Measurements from ENCODE around the gene GID8.

Gene GID8

DNA sequence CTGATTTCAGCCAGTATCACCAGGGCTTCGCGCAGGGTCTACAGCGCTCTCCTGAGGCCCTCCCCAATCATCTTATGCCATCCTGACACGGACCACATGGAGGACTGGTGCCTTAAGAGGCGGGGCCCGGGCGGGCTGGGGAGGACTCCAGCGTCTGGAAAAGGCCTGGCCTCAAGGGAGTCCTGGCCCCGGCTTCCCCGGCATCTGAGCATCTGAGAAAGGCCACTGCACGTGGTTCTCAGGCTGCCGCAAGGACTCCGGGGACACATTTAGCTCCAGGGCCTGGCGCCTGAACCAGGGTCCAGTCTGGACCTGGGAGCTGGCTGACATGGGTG is 47.5 kb downstream of the GID8 start:
- no peaks in the 10 kb centered on the region for H3K9me3 Mint-ChIP-seq
- H3K4me3 Mint-ChIP-seq = no peak overlapping the region
- peaks cover 1% of the 10 kb centered on the region for H3K27me3 Mint-ChIP-seq
- no peak overlapping the region for H3K27ac Mint-ChIP-seq
- peaks cover 20% of the 10 kb centered on the region for H3K4me1 Mint-ChIP-seq
- H3K36me3 Mint-ChIP-seq = no peaks in the 10 kb centered on the region

DNA sequence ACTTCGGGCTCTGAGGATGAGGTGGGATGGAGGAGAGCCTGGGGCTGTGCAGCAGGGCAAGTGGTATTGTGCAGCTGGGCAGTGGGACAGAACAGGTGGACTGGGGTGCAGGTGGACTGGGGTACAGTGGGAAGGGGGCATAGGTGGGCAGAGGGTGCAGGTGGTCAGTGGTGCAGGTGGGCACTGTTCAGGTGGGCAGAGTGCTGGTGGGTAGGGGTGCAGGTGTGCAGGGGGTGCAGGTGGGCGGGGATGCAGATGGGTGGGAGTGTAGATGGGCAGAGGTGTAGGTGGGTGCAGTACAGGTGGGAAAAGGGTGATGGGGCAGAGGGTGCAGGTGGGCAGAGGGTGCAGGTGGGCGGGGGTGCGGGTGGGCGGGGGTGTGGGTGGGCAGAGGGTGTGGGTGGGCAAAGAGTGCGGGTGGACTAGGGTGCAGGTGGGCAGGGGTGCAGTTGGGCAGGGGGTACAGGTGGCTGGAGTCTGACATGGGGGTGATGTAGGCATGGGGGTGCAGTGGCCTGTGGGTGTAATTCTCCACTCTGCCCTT is 48.4 kb downstream of the GID8 start:
- Mint-ChIP-seq H3K4me3 (no peak overlapping the region), H3K4me1 (peaks cover 12% of the 10 kb centered on the region), H3K9me3 (no peaks in the 10 kb centered on the region), H3K27ac (no peak overlapping the region), H3K27me3 (no peaks in the 10 kb centered on the region), H3K36me3 (no peaks in the 10 kb centered on the region)

DNA sequence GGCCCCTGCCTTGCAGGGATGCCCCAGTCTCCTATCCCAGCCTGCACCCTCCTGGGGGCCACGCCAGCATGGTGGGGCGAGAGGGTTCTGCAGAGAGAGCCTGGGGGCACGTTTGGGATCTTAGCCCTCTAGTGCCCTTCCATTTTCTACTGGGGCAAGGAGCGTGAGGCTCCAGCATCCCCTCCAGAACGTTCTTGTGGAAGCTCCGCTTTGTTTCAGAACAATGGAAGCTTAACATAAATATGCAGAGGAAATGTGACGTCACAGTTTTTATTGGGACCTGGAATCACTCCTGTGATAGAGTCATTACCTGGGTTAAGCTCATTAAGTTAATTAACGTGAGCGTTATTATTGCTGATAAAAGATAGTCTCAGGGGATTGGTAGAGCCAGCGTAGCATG is 49.2 kb downstream of the GID8 start:
- no peak overlapping the region for H3K4me3 Mint-ChIP-seq
- no peaks in the 10 kb centered on the region for H3K9me3 Mint-ChIP-seq
- H3K27ac Mint-ChIP-seq = no peak overlapping the region
- H3K36me3 Mint-ChIP-seq = no peaks in the 10 kb centered on the region
- peaks cover 4% of the 10 kb centered on the region for H3K4me1 Mint-ChIP-seq
- H3K27me3 Mint-ChIP-seq = no peaks in the 10 kb centered on the region

DNA sequence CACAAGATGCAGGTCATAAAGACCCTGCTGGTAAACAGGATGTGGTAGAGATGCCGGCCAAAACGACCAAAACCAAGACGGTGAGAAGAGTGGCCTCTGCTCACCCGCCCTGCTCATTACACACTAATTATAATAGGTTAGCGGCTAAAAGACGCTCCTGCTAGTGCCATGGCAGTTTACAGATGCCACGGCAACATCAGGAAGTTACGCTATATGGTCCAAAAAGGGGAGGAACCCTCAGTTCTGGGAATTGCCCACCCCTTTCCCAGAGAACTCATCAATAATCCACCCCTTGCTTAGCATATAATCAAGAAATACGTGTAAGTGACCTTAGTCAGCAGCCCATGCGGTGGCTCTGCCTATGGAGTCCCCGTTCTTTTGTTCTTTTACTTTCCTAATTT is 51.3 kb downstream of the GID8 start:
- no peaks in the 10 kb centered on the region for H3K27me3 Mint-ChIP-seq
- no peaks in the 10 kb centered on the region for H3K4me1 Mint-ChIP-seq
- peak overlapping the region; percentile 76 for H3K4me3 Mint-ChIP-seq
- H3K27ac Mint-ChIP-seq = no peak overlapping the region
- no peaks in the 10 kb centered on the region for H3K9me3 Mint-ChIP-seq
- H3K36me3 Mint-ChIP-seq = no peaks in the 10 kb centered on the region

DNA sequence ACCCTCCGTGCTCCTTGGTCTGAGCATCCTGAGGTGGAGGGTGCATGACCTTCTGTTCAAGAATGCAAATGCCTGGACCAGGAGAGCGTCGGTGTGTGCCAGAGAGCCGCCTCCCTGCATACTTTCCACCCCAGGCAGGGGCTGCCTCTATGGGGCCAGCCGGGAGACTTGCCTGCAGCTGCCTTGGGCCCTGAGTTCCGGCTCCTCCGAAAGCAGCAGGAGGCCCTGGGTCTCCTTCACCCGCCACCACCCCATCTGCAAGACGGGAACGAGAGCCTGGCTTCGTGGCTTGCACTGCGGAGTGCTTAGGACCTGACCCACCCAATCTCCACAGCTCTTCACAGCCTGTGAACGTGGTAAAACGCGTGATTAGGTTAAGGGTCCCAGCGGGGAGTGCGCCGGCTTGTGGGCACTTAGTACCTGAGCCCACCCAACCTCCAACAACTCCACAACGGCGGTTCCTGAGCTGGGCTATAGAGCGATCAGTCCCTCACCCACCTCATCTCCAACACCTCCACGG is 52.4 kb downstream of the GID8 start:
- no peak overlapping the region for H3K27ac Mint-ChIP-seq
- H3K4me1 Mint-ChIP-seq = no peaks in the 10 kb centered on the region
- no peaks in the 10 kb centered on the region for H3K36me3 Mint-ChIP-seq
- no peaks in the 10 kb centered on the region for H3K27me3 Mint-ChIP-seq
- H3K4me3 Mint-ChIP-seq = no peak overlapping the region
- no peaks in the 10 kb centered on the region for H3K9me3 Mint-ChIP-seq

DNA sequence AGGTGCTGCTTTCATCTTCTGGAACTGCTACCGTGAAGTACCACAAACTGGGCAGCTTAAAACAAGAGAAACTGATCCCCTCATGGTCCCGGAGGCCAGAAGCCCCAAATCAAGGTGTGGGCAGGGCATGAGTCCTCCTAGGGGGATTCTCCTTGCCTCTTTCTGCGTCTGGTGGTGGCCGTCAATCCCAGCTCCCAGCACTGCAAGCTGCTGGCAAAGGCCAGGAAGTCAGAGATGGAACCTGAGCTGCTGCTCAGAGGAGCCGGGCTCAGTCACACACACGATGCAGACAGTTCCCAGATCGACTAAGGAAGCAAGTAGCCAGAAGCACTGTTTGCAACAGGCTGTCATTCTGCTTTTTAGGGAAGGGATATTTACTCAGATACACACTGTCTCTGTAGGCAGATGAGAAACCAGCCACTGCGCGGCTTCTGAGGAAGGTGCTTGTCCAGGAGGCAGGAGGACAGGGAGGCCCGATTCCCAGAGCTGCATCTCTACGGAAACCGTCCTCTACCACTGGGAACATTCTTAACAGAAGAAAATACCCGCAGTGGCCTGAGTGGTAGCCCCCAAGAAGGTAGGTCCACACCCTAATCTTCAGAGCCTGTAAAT is 53.4 kb downstream of the GID8 start:
- Mint-ChIP-seq H3K4me1 (no peaks in the 10 kb centered on the region), H3K4me3 (no peak overlapping the region), H3K9me3 (no peaks in the 10 kb centered on the region), H3K27ac (peak overlapping the region; percentile 17), H3K27me3 (no peaks in the 10 kb centered on the region), H3K36me3 (no peaks in the 10 kb centered on the region)

DNA sequence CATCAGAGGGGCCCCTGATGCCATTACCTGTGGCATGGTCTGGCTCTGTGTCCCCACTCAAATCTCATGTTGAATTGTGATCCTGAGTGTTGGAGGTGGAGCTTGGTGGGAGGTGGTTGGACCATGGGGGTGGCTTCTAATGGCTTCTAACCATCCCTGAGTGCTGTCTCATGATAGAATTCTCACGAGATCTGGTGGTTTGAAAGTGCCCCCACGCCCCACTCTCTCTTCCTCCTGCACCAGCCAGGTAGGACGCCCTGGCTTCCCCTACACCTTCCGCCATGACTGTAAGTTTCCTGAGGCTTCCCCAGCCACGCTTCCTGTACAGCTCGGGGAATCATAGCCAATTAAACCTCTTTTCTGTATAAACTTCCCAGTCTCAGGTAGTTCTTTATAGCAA is 53.9 kb downstream of the GID8 start:
- no peaks in the 10 kb centered on the region for H3K36me3 Mint-ChIP-seq
- no peak overlapping the region for H3K4me3 Mint-ChIP-seq
- H3K27me3 Mint-ChIP-seq = no peaks in the 10 kb centered on the region
- H3K4me1 Mint-ChIP-seq = no peaks in the 10 kb centered on the region
- H3K27ac Mint-ChIP-seq = no peak overlapping the region
- no peaks in the 10 kb centered on the region for H3K9me3 Mint-ChIP-seq

DNA sequence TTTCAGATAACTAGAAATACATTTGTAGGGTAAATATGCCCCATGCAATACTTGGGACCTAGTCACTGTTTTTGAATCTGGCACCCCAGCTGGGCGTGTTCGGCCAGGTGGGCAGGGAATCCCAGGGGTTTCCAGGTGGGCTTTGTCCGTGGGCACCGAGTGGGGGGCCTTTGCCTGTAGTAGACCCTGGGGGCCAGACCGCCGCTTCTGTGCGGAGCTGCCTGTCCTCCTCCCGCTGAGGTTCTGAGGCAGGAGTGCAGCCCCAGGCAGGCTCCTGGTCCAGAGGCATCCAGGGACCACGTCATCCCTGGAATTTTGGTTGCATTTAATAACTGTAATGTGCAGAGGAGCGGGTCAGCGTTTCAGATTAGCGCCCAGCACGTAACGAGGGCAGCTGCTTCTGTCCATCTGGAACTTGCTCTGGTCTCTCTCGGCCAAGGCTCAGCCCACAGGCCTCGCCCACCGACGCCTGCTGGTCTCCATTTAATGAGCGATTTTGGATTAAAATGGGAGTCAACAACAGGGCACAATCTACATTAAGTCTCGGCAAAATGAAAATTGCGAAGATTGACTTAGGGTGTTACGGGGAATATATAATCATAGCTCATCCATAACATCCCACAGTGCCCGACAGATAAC is 56.0 kb downstream of the GID8 start:
- peaks cover 1% of the 10 kb centered on the region for H3K27me3 Mint-ChIP-seq
- H3K27ac Mint-ChIP-seq = no peak overlapping the region
- H3K9me3 Mint-ChIP-seq = no peaks in the 10 kb centered on the region
- no peaks in the 10 kb centered on the region for H3K36me3 Mint-ChIP-seq
- no peaks in the 10 kb centered on the region for H3K4me1 Mint-ChIP-seq
- H3K4me3 Mint-ChIP-seq = no peak overlapping the region

DNA sequence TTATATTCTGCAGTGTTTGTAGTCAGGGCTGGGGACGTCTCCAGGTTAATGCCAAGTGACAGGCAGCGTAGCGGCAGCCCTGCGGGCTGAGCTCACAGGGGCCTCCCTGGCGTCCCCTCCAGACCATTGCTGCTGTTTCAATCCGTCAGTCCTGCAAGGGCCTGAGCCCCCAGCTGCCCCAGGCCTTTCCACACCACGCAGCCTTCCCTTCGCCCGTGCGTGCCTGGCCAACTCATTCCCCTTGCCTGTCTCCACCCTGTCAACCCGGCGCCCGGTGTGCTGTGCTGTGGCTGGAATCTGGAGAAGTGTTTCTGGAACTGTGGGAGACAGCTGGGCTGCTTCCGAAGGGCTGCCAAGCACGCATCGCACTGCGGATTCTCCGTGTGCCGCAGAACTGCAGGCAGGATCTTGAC is 56.9 kb downstream of the GID8 start:
- Mint-ChIP-seq H3K9me3 (no peaks in the 10 kb centered on the region), H3K4me1 (no peaks in the 10 kb centered on the region), H3K4me3 (no peak overlapping the region), H3K36me3 (no peaks in the 10 kb centered on the region), H3K27me3 (peaks cover 3% of the 10 kb centered on the region), H3K27ac (no peak overlapping the region)

DNA sequence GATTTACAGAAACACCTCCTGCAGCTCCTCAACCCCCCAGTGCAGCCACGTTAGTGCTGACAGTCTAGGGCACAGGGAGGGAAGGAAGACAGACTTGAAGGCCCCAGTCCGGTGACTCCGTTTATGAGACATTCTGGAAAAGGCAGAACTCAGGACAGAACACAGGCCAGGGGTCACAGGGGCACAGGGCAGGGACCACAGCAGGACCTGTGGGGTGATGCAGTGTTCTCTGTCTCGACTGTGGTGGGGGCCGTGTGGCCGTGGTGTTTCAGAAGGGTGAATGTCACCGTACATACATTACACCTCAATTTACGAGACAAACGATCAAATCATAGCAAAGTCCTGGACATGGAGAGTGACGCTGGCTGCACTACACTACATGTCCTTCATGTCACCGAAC is 57.5 kb downstream of the GID8 start:
- H3K4me1 Mint-ChIP-seq = no peaks in the 10 kb centered on the region
- no peaks in the 10 kb centered on the region for H3K36me3 Mint-ChIP-seq
- H3K27me3 Mint-ChIP-seq = peaks cover 5% of the 10 kb centered on the region
- H3K4me3 Mint-ChIP-seq = no peak overlapping the region
- H3K9me3 Mint-ChIP-seq = no peaks in the 10 kb centered on the region
- no peak overlapping the region for H3K27ac Mint-ChIP-seq

DNA sequence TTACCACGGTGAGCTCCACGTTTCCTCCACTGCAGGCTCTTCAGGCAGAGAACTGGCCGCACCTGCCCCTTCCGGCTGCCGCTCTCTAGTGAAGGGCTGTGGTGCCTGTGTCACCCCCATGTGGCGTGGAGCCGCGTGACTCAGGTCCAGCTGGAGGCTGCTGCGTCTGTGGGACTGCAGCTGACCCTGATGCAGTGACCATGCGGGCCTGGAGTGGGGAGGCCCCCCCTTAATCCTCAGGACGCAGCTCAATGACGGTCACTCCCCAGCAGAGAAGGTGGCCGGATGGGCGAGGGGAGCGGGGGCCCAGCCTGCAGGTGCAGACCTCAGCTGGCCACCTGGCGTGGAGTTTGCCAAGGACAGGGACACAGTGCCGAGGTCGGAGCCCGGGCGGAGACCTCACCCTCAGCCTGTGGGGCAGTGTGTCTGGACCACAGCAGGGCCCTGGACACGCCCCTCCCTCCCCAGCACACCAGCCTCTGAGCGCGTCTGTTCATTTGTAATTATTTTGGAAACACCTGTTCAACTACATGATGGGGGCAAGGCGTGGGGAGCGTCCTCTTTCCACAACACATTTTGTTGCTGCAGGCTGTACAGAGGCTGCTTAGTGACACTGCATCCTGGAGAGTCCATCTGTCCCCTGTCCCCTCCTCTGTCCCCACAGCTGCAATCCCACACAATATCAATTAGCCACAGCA is 58.1 kb downstream of the GID8 start:
- peaks cover 10% of the 10 kb centered on the region for H3K27me3 Mint-ChIP-seq
- H3K27ac Mint-ChIP-seq = peak overlapping the region; percentile 12
- H3K4me3 Mint-ChIP-seq = no peak overlapping the region
- no peaks in the 10 kb centered on the region for H3K36me3 Mint-ChIP-seq
- no peaks in the 10 kb centered on the region for H3K9me3 Mint-ChIP-seq
- no peaks in the 10 kb centered on the region for H3K4me1 Mint-ChIP-seq

DNA sequence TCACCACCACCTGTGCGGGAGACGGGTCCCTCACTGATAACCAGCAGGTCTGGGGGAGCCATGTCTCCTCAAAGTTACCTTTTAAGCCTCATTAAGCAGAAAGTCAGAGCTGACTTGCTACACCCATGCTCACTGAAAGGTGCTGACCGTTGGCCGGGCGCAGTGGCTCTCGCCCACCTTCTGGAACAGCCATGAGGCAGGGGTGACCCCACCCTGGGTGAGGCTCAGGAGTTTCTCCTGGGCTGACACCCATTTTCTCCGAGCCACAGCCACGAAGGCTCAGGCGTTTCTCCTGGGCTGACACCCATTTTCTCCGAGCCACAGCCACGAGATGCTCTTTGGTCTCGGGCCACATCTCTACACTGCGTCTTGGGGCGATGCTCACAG is 58.6 kb downstream of the GID8 start:
- H3K9me3 Mint-ChIP-seq = no peaks in the 10 kb centered on the region
- no peaks in the 10 kb centered on the region for H3K4me1 Mint-ChIP-seq
- H3K27ac Mint-ChIP-seq = no peak overlapping the region
- H3K27me3 Mint-ChIP-seq = peaks cover 13% of the 10 kb centered on the region
- H3K4me3 Mint-ChIP-seq = no peak overlapping the region
- no peaks in the 10 kb centered on the region for H3K36me3 Mint-ChIP-seq

DNA sequence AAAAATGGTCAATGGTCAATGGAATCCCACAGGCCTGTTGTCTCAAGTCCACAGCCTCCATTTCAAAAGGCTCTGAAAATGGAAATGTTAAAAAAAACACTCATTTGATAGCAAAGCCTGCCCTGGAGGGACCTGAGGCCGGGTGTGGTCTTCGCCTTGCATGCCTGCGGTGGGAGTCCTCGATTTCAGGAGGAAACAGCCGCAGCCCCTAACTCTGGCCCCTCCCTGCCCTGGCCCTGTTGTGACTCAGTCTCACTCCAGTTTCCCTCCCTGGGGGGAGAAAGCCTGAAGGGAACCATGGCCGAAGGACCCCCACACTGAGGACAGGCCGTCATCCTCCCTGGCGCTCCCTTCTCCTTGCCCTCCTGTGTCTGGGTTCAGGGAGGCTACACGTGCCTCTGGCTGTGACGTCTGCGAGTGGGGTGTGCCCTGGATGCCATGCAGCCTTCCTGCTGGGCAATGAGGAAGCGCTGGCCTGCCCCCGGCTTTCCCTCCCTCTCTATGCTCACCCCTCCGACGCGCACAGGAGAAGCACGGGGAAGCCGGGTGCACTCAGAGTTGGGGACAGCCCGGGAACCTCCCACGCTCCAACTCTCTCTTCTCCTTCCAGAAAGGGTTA is 59.6 kb downstream of the GID8 start:
- Mint-ChIP-seq H3K9me3 (no peaks in the 10 kb centered on the region), H3K27ac (no peak overlapping the region), H3K27me3 (peaks cover 17% of the 10 kb centered on the region), H3K4me3 (no peak overlapping the region), H3K4me1 (no peaks in the 10 kb centered on the region), H3K36me3 (no peaks in the 10 kb centered on the region)

All from activated naive CD4-positive, alpha-beta T cell treated with anti-CD3 and anti-CD28 coated beads, Interleukin-2, amount 50 U/mL, for 24 hours (primary cell).